Pulmonary artery endothelial cell (primary cell): ENCODE results near the gene CORO7. TPM values are rescaled to one million over a fixed set of nuclear protein-coding genes. Genes with fewer than 3 reads are reported as not detected.
A peak's percentile ranks its signal among the peaks of the same experiment; 100 is the strongest.
"Not testable (repeated sequence)": the region's sequence is repeated elsewhere in the genome, so short reads cannot be mapped to it uniquely, and the experiment has no call there.

Source experiments
- DNase-seq: peaks from one replicate; pipeline ENCODE4 v3.0.0-alpha.2; 2011; ENCODE audit warnings: low read depth, low spot score
- total RNA-seq: library from RNA; depleted of rRNA; stranded (reverse); fragments of >200 nt; gene quantifications from 2 replicates; pipeline ENCODE4 v1.2.3, GENCODE V29; 2014

The CORO7 gene
- total RNA-seq, 1 donor from 2014 or later: 42.4 TPM

DNA sequence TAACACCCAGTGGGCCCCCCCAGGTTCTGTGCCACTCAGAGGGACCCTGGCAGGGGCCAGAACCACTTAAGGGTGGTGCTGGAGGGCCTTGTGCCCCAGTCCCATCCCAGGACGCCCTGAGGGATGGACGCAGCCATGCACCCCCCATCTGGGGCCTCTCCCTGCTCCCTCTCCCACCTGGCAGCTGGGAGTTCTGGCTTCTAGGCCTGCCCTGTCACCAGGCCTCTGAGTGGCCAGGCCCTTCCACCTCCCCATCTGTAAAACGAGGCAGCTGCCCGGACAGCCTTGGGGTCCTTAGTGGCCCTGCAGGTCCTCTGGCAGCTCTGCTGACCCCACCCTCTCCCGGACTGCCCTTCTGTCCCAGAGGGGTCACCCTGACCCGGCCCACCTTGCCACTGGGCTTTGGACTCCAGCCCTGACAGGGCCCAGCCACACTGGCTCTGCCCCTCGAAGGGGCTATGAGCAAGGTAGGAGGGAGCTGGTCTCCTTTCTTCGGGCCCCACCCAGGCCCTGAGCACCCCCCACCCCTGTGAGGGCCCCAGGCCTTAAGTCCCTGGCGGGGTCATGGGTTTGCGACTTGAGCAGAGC is 77.6 kb downstream of the CORO7 start:
- DNase-seq: no peak

DNA sequence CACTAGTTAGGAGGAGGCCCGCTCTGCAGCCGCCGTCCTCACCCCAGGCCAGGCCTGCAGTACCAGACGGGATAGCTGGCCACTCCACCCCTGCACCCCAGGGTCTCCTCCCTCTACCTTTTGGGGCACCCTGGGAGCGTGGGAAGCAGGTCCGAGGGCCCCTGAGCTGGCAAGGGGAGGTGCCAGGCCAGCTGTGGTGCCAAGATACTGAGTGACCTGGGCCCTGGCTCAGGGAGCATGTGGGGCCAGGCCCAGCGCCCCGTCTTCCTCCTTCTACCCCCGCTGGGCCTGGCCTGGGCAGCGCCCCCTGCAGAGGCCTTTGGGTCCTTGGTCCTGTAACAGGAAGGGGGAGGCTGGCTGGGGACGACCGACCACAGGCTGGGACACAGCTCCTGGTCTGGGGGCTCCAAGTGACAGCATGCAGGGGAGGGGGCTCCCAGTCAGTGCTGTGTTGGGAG is 78.2 kb downstream of the CORO7 start:
- no peak for DNase-seq

DNA sequence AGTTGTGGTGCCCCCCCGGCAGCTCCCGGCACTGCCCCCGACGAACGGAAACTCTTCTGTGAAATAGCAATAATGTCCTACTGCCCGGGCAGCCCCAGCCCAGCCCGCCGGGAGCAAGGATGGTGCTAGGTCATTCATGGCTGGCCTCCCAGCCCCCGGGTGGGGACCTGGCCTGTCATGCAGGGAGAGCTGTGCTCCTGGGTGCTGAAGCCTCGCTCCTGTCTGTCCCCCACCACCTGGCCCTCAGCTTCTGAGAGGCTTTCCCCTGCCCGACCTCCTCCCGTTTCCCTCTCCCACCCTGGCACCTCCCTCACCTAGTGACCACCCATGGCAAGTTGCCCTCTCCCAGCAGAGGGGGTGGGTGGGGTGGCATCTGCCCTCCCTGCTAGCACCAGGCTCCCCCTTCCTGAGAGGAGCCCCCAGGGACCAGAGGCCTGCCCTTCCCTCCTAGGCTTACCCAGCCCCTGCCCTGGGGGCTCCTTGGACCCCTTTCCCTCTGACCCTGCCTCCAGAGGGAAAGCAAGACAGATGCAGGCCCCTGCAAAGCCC is 78.8 kb downstream of the CORO7 start:
- no peak for DNase-seq

DNA sequence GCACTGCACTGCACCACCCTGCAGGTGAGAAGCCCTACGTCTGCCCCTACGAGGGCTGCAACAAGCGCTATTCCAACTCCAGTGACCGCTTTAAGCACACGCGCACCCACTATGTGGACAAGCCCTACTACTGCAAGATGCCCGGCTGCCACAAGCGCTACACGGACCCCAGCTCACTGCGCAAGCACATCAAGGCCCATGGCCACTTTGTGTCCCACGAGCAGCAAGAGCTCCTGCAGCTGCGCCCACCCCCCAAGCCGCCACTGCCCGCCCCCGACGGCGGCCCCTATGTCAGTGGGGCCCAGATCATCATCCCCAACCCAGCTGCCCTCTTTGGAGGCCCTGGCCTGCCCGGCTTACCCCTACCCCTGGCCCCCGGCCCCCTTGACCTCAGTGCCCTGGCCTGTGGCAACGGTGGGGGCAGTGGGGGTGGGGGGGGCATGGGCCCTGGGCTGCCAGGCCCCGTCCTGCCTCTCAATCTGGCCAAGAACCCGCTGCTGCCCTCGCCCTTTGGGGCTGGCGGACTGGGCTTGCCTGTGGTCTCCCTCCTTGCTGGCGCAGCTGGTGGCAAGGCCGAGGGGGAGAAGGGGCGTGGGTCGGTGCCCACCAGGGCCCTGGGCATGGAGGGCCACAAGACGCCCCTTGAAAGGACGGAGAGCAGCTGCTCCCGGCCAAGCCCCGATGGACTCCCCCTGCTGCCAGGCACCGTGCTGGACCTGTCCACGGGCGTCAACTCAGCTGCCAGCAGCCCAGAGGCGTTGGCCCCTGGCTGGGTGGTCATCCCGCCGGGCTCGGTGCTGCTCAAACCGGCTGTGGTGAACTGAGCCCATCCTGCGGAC is 79.5 kb downstream of the CORO7 start:
- DNase-seq: no peak

DNA sequence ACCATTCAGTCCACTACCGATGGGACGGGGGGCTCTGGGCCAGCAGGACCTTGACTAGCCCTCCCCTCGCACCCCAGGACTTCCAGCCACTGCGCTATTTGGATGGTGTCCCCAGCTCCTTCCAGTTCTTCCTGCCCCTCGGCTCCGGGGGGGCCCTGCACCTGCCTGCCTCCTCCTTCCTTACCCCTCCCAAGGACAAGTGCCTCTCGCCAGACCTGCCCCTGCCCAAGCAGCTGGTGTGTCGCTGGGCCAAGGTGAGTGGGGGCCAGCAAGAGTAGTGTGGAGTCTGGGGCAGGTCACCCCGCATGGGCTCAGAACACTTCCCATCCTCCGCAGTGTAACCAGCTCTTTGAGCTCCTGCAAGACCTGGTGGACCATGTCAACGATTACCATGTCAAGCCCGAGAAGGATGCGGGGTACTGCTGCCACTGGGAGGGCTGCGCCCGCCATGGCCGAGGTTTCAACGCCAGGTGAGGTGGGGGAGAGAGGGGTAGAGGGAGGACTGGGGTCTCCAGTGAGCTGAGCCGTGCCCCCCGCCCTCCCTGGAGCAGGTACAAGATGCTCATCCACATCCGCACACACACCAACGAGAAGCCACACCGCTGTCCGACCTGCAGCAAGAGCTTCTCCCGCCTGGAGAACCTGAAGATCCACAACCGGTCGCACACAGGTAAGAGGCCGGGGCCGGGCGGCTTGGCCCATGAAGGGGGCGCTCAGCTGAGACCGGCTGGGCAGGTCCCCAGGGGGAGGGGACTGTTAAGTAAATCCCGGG is 81.5 kb downstream of the CORO7 start:
- no peak for DNase-seq

DNA sequence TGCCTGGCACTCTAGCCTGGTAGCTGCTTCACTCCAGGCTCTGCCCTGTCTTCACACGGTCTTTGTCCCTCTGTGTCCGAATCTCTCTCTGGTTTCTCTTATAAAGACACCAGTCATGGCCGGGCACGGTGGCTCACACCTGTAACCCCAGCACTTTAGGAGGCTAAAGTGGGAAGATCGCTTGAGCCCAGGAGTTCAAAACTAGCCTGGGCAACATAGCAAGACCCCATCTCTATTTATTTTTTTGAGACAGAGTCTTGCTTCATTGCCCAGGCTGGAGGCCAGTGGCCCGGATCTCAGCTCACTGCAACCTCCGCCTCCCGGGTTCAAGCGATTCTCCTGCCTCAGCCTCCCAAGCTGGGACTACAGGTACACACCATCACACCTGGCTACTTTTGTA is 82.7 kb downstream of the CORO7 start:
- DNase-seq: not testable (repeated sequence)

DNA sequence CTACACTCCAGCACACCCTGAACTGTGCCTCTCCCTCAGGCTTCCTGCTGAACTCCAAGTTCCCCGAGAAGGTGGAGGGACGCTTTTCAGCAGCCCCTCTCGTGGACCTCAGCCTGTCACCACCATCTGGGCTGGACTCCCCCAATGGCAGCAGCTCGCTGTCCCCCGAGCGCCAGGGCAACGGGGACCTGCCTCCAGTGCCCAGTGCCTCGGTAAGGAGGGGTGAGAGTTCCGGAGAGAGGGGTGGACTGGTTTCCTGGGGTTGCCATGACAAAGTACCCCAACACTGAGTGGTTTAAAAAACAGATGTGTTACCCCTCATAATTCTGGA is 83.1 kb downstream of the CORO7 start:
- no peak for DNase-seq

DNA sequence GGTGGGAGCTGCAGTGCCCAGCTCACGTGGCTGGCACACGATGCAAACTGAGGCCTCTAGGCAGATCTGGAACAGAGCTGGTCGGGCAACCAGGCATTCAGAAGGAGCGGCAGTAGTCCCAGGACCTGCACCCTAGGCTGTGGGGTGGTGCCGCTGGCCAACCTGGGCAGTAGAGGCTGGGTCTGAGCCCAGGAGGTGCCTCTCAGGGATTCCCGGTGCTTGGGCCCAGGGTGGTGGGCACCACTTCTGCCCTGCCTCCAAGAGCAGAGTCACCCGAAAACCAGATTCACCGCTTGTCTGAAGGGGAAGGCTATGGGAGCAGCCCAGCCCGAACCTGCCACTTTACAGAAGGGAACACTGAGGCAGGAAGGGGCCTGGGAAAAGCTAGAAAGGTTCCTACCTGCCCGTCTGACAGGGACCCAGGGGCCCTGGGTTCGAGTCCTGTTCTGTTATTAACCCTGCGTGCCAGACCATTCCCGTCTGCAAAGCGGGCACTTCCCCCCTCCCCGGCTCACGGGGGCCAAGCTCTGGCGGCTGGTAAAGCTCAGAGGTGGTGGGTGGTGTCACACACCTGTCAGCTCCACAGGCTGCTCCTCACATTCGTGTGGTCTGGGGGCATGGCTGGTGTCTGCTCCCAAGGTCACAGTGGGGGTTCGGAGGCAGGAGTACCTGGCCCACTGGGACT is 83.6 kb downstream of the CORO7 start:
- DNase-seq: no peak

DNA sequence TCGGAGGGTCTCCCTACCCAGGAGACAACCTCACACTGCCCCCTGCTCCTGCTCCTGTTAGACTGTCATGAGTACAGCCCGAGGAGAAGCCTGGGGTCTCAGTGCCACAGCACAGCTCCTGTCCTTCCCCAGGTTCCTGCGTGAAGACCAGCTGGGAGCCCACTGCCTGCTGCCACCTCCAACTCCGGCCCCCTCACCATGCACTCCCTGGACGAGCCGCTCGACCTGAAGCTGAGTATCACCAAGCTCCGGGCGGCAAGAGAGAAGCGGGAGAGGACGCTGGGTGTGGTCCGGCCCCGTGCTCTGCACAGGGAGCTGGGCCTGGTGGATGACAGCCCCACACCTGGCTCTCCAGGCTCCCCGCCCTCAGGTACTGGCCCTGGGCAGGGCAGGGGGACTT is 84.3 kb downstream of the CORO7 start:
- DNase-seq: no peak

DNA sequence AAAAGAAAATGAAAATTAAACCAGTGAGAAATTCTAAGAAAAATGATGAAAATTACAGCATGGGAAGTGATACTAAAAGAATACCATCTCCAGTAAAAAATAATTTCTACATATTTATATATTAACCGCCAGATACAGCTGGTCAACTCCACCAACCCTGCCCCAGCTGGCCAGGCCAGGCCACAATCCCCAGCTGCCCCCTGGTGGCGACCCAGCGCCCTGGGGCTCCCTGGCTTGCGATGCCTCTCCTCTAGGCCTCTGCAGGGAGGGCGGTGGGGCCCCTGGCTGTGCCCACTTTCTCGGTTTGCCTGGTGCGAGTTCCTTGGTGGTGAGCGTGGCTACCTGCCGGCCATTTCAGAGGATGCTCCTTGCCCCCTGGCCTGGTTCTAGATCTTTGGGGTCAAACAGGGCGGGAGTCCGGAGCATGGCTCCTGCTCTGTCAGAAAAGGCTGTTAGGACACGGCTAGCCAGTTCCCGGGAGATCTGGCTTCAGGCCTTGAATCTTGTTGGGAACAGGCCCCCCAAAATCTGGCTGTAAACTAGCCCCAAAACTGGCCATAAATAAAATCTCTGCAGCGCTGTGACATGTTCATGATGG is 86.0 kb downstream of the CORO7 start:
- peak; percentile 27 for DNase-seq

DNA sequence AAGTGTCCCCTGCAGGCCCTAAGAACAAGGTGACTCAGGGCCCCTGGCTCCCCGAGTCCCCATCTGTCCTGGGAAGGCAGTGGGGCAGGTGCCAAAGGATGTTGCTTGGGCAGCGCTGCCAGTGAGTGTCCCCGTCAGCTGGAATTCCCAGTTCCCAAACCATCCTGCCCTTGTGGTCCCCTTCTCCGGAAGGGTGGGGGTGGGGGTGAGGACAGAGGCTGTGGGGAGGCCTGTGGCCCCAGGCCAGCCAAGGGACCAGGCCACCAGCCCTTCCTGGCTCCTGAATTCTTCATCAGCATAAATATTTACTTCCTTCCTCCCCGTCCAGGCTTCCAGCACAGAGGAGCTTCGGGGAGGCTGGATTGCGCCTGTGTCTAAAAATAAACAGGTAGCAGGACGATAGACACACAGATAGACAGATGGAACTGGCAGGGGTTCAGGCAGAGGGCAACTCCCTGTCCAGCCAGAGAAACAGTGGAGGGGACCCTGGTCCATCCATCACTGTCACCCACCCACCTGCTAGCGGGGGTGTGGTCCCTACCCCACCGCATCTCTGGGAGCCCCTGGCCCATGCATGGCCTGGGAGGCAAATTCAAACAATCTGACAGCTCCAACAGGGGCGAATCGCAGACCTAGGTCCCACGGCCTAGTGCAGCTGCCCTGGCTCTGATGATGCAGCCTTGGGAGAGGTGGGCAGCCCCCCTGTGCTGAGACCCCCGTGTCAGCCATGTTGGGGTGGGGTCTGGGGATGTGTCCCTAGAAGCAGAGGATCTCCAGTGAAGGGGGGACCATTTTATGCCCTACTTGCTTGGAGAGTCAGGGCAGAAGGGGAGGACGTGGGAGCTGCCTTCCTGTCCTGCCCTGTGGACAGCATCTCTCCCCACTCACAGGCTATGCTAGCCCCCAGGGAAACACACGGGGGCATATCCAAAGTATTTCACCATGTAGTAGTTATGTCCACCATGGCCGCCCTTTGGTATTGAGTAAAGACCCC is 87.3 kb downstream of the CORO7 start:
- no peak for DNase-seq

DNA sequence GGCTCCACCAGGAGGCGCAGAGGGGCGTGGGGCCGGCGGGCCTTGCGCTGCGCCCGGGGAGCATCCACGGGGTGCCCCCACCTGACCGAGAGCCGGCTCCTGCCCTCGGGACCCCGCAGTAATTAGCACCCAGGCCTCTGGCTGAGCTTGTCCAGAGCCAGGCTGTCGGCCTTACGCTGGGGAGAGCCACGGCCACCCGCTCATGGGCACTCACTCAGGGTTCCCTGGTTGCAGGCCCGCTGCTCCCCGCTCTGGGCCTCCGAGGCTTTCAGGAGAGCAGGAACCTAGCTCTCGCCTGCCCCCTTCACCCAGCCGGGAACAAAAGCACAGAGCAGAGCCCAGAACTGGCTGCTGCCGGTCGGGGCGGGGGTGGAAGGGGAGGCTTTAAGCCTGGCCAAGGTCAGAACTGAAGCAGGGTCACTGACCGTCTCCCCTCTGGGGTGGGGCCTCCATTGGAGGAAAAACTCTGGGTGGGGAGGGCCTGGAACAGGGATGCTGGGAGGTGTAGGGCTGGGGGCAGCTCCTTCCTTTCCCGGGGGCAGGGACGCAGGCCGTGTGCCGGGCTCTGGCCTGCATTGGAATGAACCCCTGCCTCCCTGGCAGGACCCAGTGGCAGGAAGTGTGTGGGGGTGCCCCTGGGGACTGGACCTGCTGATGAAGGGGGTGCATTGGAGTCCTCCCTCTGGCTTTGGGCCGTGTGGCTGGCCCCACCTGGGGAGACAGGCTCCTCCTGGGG is 88.2 kb downstream of the CORO7 start:
- peak; percentile 24 for DNase-seq

DNA sequence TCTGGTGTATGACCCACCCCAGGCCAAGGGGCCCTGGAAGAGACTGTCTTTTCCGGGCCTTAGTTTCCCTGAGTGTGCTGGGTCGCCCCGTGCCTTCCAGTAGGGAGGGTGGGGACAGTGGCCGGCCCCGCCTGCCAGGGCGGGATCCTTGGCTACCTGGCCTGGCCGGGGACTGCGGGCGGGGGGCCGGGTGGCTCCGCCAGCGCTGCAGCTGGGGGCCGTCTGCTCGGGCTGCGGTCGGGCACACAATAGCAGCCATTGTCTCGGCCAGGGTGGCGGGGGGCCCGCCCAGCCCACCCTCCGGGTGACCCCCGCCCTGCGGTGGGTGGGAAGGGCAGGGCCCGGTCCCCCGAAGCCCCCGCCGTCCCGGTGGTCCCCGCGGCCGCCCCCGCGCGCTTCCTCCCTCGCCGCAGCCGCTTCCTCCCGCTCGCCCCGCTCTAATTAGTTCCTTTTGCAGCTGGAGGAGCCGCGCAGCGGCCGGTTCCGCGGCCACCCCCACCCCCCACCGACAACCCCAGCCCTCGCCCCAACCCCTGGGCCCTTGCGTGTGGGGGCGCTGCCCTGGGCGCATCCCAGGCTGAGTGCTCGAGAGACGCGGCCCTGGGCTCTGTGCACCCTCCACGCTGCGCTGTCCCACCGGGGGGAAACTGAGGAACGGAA is 88.9 kb downstream of the CORO7 start:
- no peak for DNase-seq

DNA sequence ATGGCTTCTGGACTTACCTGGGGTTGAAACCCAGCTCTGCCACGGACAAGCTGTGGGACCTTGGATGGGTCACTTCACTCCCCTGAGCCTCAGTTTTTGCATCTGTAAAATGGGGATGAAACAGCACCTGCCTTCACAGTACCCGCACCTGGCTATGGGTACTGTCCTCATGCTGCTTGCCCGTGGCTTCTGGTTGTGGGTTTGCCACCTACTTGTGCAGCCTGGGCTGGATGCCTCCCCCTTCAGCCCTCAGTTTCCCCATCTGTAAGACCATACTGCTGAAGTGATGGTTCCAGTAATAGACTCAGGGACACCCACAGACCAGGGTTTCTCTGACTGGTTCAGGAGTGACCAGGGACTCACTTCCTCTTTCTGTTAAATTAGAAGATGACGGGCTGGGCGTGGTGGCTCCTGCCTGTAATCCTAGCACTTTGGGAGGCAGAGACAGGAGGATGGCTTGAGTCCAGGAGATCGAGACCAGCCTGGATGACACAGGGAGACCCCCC is 91.1 kb downstream of the CORO7 start:
- DNase-seq: no peak

DNA sequence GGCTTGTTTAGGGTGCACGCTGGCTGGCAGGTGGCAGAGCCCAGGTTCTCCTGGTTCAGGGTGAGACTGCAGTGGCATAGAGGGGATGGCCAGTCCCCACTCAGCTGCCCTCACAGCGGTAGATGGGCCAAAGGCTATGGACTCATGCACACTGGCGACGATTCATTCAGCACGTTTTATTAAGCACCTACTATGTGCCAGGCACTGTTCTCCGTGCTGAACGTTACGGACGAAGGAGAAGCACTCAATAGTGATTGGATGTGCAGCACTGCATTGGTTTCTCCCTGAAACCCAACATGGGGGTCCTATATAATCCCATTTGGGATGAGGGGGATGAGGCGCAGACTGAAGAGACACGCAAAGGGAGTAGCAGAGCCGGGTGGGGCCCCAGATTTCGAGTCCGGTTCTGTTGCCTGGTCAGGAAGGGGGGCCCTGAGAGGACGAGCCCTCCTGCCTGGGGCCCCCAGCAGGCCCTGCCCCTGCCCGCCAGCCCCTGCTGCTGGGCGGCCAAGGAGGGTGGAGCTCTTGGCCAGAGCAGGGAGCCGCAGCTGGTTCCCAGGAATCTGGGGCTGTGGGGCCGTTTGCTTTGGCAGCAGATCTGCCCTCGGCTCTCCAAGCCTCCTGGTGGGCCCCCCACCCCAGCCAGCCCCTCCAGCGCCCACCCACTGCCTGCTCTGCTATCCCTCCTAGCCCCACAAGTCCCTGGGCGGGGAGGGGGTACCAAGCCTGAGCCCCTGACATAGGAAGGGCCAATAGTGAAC is 91.7 kb downstream of the CORO7 start:
- no peak for DNase-seq

DNA sequence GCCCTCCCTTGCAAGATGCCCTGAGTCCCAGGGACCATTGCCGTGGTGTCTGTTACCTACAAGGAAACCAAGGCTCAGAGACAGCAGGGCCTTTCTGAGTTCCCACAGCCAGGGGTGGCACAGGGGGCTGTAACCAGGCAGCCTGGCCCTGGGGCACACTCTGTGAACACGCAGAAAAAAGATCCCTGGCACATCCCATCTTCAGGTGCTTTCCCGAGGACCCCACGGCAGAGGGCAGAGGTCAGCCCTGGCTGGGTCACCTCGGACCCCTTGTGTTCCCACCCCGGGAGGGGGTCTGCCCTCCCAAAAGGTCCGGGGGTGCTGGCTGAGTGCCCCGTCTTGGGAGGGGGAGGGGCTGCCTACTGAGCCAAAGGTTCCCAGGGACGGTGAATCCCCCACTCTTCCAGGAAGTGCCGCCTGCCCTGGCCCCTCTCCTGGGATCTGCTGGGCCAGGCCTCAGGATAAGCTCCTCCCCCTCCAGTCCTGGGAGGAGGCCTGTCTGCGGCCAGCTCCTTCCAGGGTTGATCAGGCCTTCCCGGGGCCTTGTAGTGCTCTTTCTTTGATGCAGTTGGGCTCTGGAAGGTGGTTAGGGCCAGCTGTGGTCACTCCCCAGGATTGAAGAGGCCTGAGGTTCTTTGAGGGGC is 92.4 kb downstream of the CORO7 start:
- no peak for DNase-seq
